Left lung (tissue), 10 donors: ENCODE data around the gene PDCD6IP. TPM values are rescaled to one million over a fixed set of nuclear protein-coding genes. Genes with fewer than 3 reads are reported as not detected.
"Not testable (repeated sequence)": the region's sequence is repeated elsewhere in the genome, so short reads cannot be mapped to it uniquely, and the experiment has no call there.

Experiments
- ATAC-seq: fragments of 200-7000 bp; cut with Tn5 transposase; one replicate; pipeline ENCODE4 v1.9.1; 2020; ENCODE audit warnings: moderate library complexity
- DNase-seq, 4 donors: peaks; one replicate each; pipeline ENCODE4 v3.0.0-alpha.2; 2013 to 2020
- H3K27ac ChIP-seq, 2 donors: fragments of 200-600 bp; sonication (generic) in 1 of 2; one replicate each; pipeline versions ENCODE4 v1.5.0 to v1.8.0; 2020 to 2021
- H3K27me3 ChIP-seq, 2 donors: fragments of 200-600 bp; sonication (generic) in 1 of 2; one replicate each; pipeline versions ENCODE4 v1.5.0 to v1.8.0; 2020 to 2021
- H3K36me3 ChIP-seq, 2 donors: fragments of 200-600 bp; sonication (generic) in 1 of 2; one replicate each; pipeline versions ENCODE4 v1.5.0 to v1.8.0; 2020 to 2021
- H3K4me1 ChIP-seq, 2 donors: fragments of 200-600 bp; one replicate each; pipeline ENCODE4 v1.8.0; 2021
- H3K4me3 ChIP-seq, 2 donors: fragments of 200-600 bp; sonication (generic) in 1 of 2; one replicate each; pipeline versions ENCODE4 v1.5.0 to v1.8.0; 2020 to 2021; ENCODE audit warnings: mild to moderate bottlenecking in 1 of 2
- H3K9me3 ChIP-seq, 2 donors: fragments of 200-600 bp; sonication (generic) in 1 of 2; one replicate each; pipeline versions ENCODE4 v1.5.0 to v1.8.0; 2020 to 2021
- CTCF ChIP-seq, 2 donors: fragments of 200-600 bp; sonication (generic) in 1 of 2; IDR thresholded peaks; one replicate each; pipeline versions ENCODE4 v1.5.0 to v1.8.0; 2021; ENCODE audit warnings: antibody characterized with exemption in 2 of 2
- intact Hi-C, 2 donors: fragments of 100-400 bp; cut with DNase I; formaldehyde crosslinking; loops; one replicate each; pipeline versions ENCODE4 v1.11.2 to v1.14.2; 2022
- polyA plus RNA-seq, 6 donors: library from polyadenylated mRNA; unstranded; fragments of 120-200 nt; gene quantifications; one replicate each; pipeline ENCODE4 v1.2.1, GENCODE V29; 2013; ENCODE audit not compliant: insufficient read length in 6 of 6
- total RNA-seq, 2 donors: library from RNA; stranded (reverse); fragmentation: NEBNext Ultra II Directional; extraction: Animal tissue kit (Norgen Biotek cat#: 25700); gene quantifications; one replicate each; pipeline ENCODE4 v1.2.1, GENCODE V29; 2021
- donor health status: DM: no; HTN: yes; CAD: no.
- donor health status: DM: no; HTN: no; CAD: no.

Gene PDCD6IP
- total and polyA plus RNA-seq, 8 donors: 172 to 270 (median 205) TPM

GRCh38 chr3:33751336-33751735, 47.1 kb upstream of the PDCD6IP start:
- intact Hi-C loops: no loop called here
- ATAC-seq (no peak), DNase-seq (no peak)

GRCh38 chr3:33754391-33754790, 44.0 kb upstream of the PDCD6IP start:
- ATAC-seq, H3K27me3 ChIP-seq, H3K27ac ChIP-seq, intact Hi-C loops, H3K4me3 ChIP-seq, DNase-seq, H3K36me3 ChIP-seq, H3K4me1 ChIP-seq: not testable (repeated sequence)
- H3K9me3 ChIP-seq: peaks cover 0 to 15% of the 10 kb centered on the region in 2 donors

More at GRCh38 chr3:33751336-33751735, 47.1 kb upstream of the PDCD6IP start:
- no peak for TF ChIP-seq CTCF (IDR thresholded peaks at IDR 0.05)
- H3K9me3 ChIP-seq: peaks cover 0 to 15% of the 10 kb centered on the region in 2 donors
- no peaks in the 10 kb centered on the region for H3K4me1 ChIP-seq
- H3K27ac ChIP-seq: no peak overlapping the region
- no peak overlapping the region for H3K4me3 ChIP-seq
- H3K27me3 ChIP-seq: no peaks in the 10 kb centered on the region
- H3K36me3 ChIP-seq: no peaks in the 10 kb centered on the region

- Histone ChIP-seq H3K4me1 (no peaks in the 10 kb centered on the region), H3K4me3 (no peak overlapping the region), H3K9me3 (peaks cover 0 to 15% of the 10 kb centered on the region in 2 donors), H3K27ac (no peak overlapping the region), H3K36me3 (no peaks in the 10 kb centered on the region), H3K27me3 (no peaks in the 10 kb centered on the region)
- TF ChIP-seq CTCF (IDR thresholded peaks at IDR 0.05): no peak
- intact Hi-C loops: no loop called here
- DNase-seq (no peak), ATAC-seq (no peak)
These were observed 40.1 kb upstream of the PDCD6IP start for GRCh38 chr3:33758281-33758680.

GRCh38 chr3:33758864-33759263, 39.6 kb upstream of the PDCD6IP start:
- no peak for TF ChIP-seq CTCF (IDR thresholded peaks at IDR 0.05)

GRCh38 chr3:33768578-33769330, 29.7 kb upstream of the PDCD6IP start:
- ATAC-seq: no peak
- no peaks in the 10 kb centered on the region for H3K36me3 ChIP-seq
- no peaks in the 10 kb centered on the region for H3K27me3 ChIP-seq
- intact Hi-C loops: no loop called here
- no peak overlapping the region for H3K4me3 ChIP-seq
- TF ChIP-seq CTCF (IDR thresholded peaks at IDR 0.05): no peak
- H3K9me3 ChIP-seq: no peaks in the 10 kb centered on the region
- no peaks in the 10 kb centered on the region for H3K4me1 ChIP-seq
- no peak for DNase-seq
- no peak overlapping the region for H3K27ac ChIP-seq

More at GRCh38 chr3:33758864-33759263, 39.6 kb upstream of the PDCD6IP start:
- ATAC-seq (no peak), DNase-seq (no peak)
- no peaks in the 10 kb centered on the region for H3K36me3 ChIP-seq
- no peaks in the 10 kb centered on the region for H3K4me1 ChIP-seq
- peaks cover 0 to 12% of the 10 kb centered on the region in 2 donors for H3K9me3 ChIP-seq
- no peak overlapping the region for H3K4me3 ChIP-seq
- no peaks in the 10 kb centered on the region for H3K27me3 ChIP-seq
- intact Hi-C loops: no loop called here
- H3K27ac ChIP-seq: no peak overlapping the region

- H3K4me1 ChIP-seq: no peaks in the 10 kb centered on the region
- no peaks in the 10 kb centered on the region for H3K27me3 ChIP-seq
- intact Hi-C loops: no loop called here
- ATAC-seq: no peak
- TF ChIP-seq CTCF (IDR thresholded peaks at IDR 0.05): no peak
- no peaks in the 10 kb centered on the region for H3K36me3 ChIP-seq
- H3K9me3 ChIP-seq: no peaks in the 10 kb centered on the region
- no peak overlapping the region for H3K27ac ChIP-seq
- no peak for DNase-seq
- no peak overlapping the region for H3K4me3 ChIP-seq
These were observed 24.8 kb upstream of the PDCD6IP start for GRCh38 chr3:33773637-33774036.
